ENCODE data around the gene ARIH1. TPM values are rescaled to one million over a fixed set of nuclear protein-coding genes. Genes with fewer than 3 reads are reported as not detected.

Gene ARIH1
- total RNA-seq, 2 donors from 2014 or later: 102 to 151 TPM

DNA sequence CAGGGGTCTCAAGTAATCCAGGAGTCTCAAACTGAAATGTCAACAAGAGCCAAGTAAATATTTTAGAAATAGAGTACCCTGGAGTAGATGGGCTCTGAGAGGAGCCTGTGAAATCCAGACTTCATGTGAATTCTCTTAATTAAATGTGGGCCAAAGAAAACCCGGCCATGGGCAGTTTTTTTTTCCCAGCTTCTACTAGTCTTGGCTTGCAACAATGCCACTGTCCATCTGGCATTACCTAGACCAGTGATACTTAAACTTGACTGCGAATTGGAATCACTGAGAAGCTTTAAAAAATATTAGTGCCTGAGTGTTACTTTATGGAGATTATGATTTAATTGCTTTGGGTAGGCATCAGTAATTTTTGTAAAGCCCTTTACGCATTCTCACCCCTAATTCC, 114.0 kb downstream of the ARIH1 start:
- Histone ChIP-seq H3K27me3 (no peaks in the 10 kb centered on the region), H3K36me3 (no peaks in the 10 kb centered on the region), H3K9ac (ENCODE audit: low read depth in 2 of 2, low read length in 2 of 2) (no peak overlapping the region), H3K4me3 (no peak overlapping the region), H3K4me1 (no peaks in the 10 kb centered on the region), H3K27ac (no peak overlapping the region), H3K9me3 (no peaks in the 10 kb centered on the region)
- TF ChIP-seq, protein P1, sequence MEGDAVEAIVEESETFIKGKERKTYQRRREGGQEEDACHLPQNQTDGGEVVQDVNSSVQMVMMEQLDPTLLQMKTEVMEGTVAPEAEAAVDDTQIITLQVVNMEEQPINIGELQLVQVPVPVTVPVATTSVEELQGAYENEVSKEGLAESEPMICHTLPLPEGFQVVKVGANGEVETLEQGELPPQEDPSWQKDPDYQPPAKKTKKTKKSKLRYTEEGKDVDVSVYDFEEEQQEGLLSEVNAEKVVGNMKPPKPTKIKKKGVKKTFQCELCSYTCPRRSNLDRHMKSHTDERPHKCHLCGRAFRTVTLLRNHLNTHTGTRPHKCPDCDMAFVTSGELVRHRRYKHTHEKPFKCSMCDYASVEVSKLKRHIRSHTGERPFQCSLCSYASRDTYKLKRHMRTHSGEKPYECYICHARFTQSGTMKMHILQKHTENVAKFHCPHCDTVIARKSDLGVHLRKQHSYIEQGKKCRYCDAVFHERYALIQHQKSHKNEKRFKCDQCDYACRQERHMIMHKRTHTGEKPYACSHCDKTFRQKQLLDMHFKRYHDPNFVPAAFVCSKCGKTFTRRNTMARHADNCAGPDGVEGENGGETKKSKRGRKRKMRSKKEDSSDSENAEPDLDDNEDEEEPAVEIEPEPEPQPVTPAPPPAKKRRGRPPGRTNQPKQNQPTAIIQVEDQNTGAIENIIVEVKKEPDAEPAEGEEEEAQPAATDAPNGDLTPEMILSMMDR (IDR thresholded peaks at IDR 0.05): no peak
- intact Hi-C loops (cut with DNase I): no loop called here
- DNase-seq: no peak

DNA sequence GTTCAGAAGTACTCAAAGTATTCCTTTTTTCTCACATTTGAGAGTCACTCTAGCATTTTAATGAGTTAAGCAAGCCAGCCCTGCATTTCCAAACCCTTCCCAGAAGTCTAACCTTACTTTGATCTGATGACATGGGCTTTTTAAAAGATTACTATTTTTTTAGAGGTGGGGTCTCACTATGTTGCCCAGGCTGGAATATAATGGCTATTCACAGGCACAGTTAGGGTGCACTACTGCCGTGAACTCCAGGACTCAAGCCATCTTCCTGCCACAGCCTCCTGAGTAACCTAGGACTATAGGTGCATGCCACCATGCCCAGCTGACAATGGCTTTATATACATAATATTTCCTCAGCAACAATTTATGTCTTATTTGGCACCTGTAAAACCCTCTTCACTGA, 116.3 kb downstream of the ARIH1 start:
- intact Hi-C loops (cut with DNase I): no loop called here
- no peak for DNase-seq

DNA sequence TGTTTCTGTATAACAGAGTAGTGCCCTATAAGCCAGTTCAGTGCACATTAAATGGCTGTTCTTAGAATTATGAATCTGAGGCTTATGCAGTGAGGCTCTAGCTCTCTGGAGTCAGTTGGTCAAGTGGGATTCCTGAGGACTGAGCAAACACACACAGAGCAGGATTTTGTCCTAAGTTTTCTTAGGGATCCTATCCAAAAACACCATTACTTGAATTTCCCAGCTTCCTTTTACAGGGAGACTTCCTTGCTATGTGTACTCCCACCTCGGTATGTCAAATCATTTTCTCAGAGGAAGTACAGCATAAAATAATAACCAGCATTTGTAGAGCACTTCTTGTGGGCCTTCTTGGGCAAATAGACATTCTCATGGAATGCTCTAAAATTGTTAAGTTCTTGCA, 117.2 kb downstream of the ARIH1 start:
- Histone ChIP-seq H3K36me3 (no peaks in the 10 kb centered on the region), H3K27me3 (no peaks in the 10 kb centered on the region), H3K4me3 (no peak overlapping the region), H3K27ac (no peak overlapping the region), H3K4me1 (no peaks in the 10 kb centered on the region), H3K9ac (ENCODE audit: low read depth in 2 of 2, low read length in 2 of 2) (no peak overlapping the region), H3K9me3 (no peaks in the 10 kb centered on the region)
- intact Hi-C loops (cut with DNase I): no loop called here
- DNase-seq: no peak
- TF ChIP-seq, protein P1 (IDR thresholded peaks at IDR 0.05): no peak

More for the DNA sequence above, 116.3 kb downstream of the ARIH1 start:
- TF ChIP-seq, protein P1 (IDR thresholded peaks at IDR 0.05): no peak
- Histone ChIP-seq H3K9ac (ENCODE audit: low read depth in 2 of 2, low read length in 2 of 2) (no peak overlapping the region), H3K27ac (no peak overlapping the region), H3K36me3 (no peaks in the 10 kb centered on the region), H3K4me3 (no peak overlapping the region), H3K4me1 (no peaks in the 10 kb centered on the region), H3K9me3 (no peaks in the 10 kb centered on the region), H3K27me3 (no peaks in the 10 kb centered on the region)

DNA sequence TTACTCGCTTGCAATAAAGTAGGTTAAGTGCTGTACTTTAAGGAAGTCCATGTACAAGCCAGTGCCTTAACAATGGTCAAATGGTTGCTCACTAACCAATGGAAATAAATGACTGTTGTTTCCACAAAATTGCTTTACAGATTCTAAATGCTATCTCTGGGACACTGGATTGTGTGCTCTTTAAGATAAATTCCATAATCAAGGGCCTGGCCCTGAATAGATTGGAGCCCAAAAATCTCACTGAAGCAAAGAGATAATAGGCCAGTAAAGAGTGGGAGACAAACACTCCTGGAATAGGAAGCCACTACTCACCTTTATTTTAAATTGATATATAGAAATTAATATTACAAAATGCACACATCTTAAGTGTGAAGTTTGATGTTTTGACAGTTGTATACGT, 118.0 kb downstream of the ARIH1 start:
- intact Hi-C loops (cut with DNase I): no loop called here
- H3K27ac ChIP-seq: no peak overlapping the region
- DNase-seq: no peak
- H3K4me3 ChIP-seq: no peak overlapping the region
- no peaks in the 10 kb centered on the region for H3K9me3 ChIP-seq
- H3K36me3 ChIP-seq: no peaks in the 10 kb centered on the region
- H3K4me1 ChIP-seq: no peaks in the 10 kb centered on the region
- TF ChIP-seq, protein P1 (IDR thresholded peaks at IDR 0.05): no peak
- no peak overlapping the region for H3K9ac ChIP-seq (ENCODE audit: low read depth in 2 of 2, low read length in 2 of 2)
- H3K27me3 ChIP-seq: no peaks in the 10 kb centered on the region

DNA sequence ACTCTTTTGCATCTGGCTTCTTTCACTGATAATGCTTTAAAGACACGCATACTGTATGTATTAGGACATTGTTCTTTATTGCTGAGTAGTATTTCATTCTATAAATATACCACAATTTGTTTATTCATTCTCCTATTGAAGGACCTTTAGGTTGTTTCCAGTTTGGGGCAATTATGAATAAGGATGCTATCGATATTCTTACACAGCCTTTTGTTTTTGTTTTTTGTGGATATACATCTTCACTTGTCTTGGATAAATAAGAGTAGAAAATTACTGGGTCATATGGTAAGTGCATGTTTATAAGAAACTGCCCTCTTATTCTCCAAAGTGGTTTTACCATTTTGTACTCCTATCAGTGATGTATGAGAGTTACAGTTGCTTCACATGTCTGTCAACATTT, 118.5 kb downstream of the ARIH1 start:
- Histone ChIP-seq H3K9ac (ENCODE audit: low read depth in 2 of 2, low read length in 2 of 2) (no peak overlapping the region), H3K36me3 (no peaks in the 10 kb centered on the region), H3K27me3 (no peaks in the 10 kb centered on the region), H3K4me3 (no peak overlapping the region), H3K4me1 (no peaks in the 10 kb centered on the region), H3K9me3 (no peaks in the 10 kb centered on the region), H3K27ac (no peak overlapping the region)
- TF ChIP-seq, protein P1 (IDR thresholded peaks at IDR 0.05): no peak
- no peak for DNase-seq
- intact Hi-C loops (cut with DNase I): no loop called here

DNA sequence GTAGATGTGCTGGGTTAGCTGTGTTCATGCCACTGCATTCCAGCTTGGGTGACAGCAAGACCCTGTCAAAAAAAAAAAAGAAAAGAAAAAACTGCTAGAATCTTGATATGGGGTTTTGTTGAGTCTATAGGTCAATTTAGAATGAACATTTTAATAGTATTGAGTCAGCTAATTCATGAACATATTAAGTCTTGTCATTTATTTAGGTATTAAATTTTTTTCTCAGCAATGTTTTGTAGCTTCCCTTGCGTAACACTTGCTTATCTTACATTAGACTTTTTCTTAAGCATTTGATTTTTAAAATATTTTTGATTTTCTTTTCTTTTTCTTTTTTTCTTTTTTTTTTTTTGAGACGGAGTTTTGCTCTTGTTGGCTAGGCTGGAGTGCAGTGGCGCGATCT, 119.7 kb downstream of the ARIH1 start:
- Histone ChIP-seq H3K36me3 (no peaks in the 10 kb centered on the region), H3K27ac (no peak overlapping the region), H3K4me1 (no peaks in the 10 kb centered on the region), H3K4me3 (no peak overlapping the region), H3K9me3 (no peaks in the 10 kb centered on the region), H3K9ac (ENCODE audit: low read depth in 2 of 2, low read length in 2 of 2) (no peak overlapping the region), H3K27me3 (no peaks in the 10 kb centered on the region)
- TF ChIP-seq, protein P1 (IDR thresholded peaks at IDR 0.05): no peak
- intact Hi-C loops (cut with DNase I): no loop called here
- no peak for DNase-seq
